Measurements from ENCODE around the gene SLC6A11.

GRCh38 chr3:10810376-10810775, 5.7 kb upstream of the SLC6A11 start:
- no peak for TF ChIP-seq CTCF (IDR thresholded peaks at IDR 0.05; ENCODE audit: extremely low read depth in 1 of 2, insufficient read depth in 1 of 2, low read depth in 1 of 2, low read length in 2 of 2)
- no peak for TF ChIP-seq POLR2A (IDR thresholded peaks at IDR 0.05; ENCODE audit: low read depth, low read length)
- TF ChIP-seq EZH2 (IDR thresholded peaks at IDR 0.05; ENCODE audit: borderline replicate concordance, low read depth, low read length, severe bottlenecking) = no peak
- TF ChIP-seq POLR2AphosphoS5 (IDR thresholded peaks at IDR 0.05; ENCODE audit: insufficient read depth, low read depth, low read length) = no peak
